Osteoblast (primary cell): ENCODE measurements around the gene NUP107. TPM values are rescaled to one million over a fixed set of nuclear protein-coding genes. Genes with fewer than 3 reads are reported as not detected.

Source experiments
- DNase-seq: peaks from one replicate; pipeline ENCODE4 v3.0.0; 2011; ENCODE audit warnings: low spot score, mixed read lengths; ENCODE audit not compliant: insufficient read length; ENCODE audit errors: missing footprints
- H2AFZ ChIP-seq: 2 replicates; pipeline ENCODE4 v1.6.0; 2011; ENCODE audit warnings: mild to moderate bottlenecking, low read length
- H3K27ac ChIP-seq: 2 replicates; pipeline ENCODE4 v1.5.1; 2011; ENCODE audit warnings: mild to moderate bottlenecking, low read depth, low read length, moderate library complexity
- H3K27me3 ChIP-seq: 2 replicates; pipeline ENCODE4 v1.6.0; 2012; ENCODE audit warnings: mild to moderate bottlenecking, control low read depth, inconsistent platforms, low read length, moderate library complexity; ENCODE audit not compliant: insufficient read depth
- H3K36me3 ChIP-seq: 2 replicates; pipeline ENCODE4 v1.5.1; 2011; ENCODE audit warnings: mild to moderate bottlenecking, low read length, control low read depth, moderate library complexity; ENCODE audit not compliant: insufficient read depth
- H3K4me1 ChIP-seq: 2 replicates; pipeline ENCODE4 v1.5.1; 2011; ENCODE audit warnings: mild to moderate bottlenecking, low read length, control low read depth, moderate library complexity; ENCODE audit not compliant: insufficient read depth
- H3K4me2 ChIP-seq: 2 replicates; pipeline ENCODE4 v1.6.0; 2011; ENCODE audit warnings: mild to moderate bottlenecking, low read length; ENCODE audit not compliant: insufficient read depth
- H3K4me3 ChIP-seq: fragments of 200-600 bp; sonication (generic); 3 replicates; pipeline ENCODE4 v1.5.1; 2012; ENCODE audit warnings: mild to moderate bottlenecking, low read length, inconsistent platforms; ENCODE audit not compliant: insufficient read depth
- H3K79me2 ChIP-seq: 2 replicates; pipeline ENCODE4 v1.6.0; 2012; ENCODE audit warnings: mild to moderate bottlenecking, low read length, control low read depth, inconsistent platforms; ENCODE audit not compliant: insufficient read depth
- H3K9me3 ChIP-seq: 2 replicates; pipeline ENCODE4 v1.5.1; 2011; ENCODE audit warnings: low read depth, low read length, control low read depth
- H4K20me1 ChIP-seq: 2 replicates; pipeline ENCODE4 v1.6.0; 2012; ENCODE audit warnings: mild to moderate bottlenecking, low read length, control low read depth; ENCODE audit not compliant: insufficient read depth
- total RNA-seq: library from RNA; depleted of rRNA; stranded (reverse); fragments of >200 nt; gene quantifications from 2 replicates; pipeline ENCODE4 v1.2.3, GENCODE V29; 2012
- TF ChIP-seq, protein P1 (sequence below): IDR thresholded peaks from 2 replicates; pipeline ENCODE4 v1.5.1; 2011; ENCODE audit warnings: mild to moderate bottlenecking, low read depth, low read length, moderate library complexity; ENCODE audit errors: extremely low read depth

Gene NUP107
- total RNA-seq, 1 donor: 43.8 TPM

DNA sequence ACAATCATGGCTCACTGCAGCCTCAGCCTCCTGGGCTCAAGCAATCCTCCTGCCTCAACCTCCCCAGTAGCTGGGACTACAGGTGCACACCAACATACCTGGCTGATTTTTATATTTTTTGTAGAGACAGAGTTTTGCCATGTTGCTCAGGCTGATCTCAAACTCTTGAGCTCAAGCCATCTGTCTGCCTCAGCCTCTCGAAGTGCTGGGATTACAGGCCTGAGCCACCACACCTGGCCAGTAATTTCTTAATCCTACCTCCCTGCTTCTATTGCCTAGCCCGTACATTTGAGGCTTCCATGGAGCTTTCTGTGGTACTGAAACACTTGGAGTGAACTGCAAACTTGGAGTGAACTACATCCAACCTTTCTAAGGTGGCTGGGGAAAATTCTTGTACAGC, 79.9 kb downstream of the NUP107 start:
- Histone ChIP-seq H3K9me3 (no peaks in the 10 kb centered on the region), H3K4me1 (no peaks in the 10 kb centered on the region), H3K4me2 (no peak overlapping the region), H3K79me2 (no peaks in the 10 kb centered on the region), H4K20me1 (no peaks in the 10 kb centered on the region), H2AFZ (no peak overlapping the region), H3K27me3 (no peaks in the 10 kb centered on the region), H3K36me3 (peaks cover 8% of the 10 kb centered on the region), H3K4me3 (no peak overlapping the region), H3K27ac (no peak overlapping the region)
- TF ChIP-seq, protein P1, sequence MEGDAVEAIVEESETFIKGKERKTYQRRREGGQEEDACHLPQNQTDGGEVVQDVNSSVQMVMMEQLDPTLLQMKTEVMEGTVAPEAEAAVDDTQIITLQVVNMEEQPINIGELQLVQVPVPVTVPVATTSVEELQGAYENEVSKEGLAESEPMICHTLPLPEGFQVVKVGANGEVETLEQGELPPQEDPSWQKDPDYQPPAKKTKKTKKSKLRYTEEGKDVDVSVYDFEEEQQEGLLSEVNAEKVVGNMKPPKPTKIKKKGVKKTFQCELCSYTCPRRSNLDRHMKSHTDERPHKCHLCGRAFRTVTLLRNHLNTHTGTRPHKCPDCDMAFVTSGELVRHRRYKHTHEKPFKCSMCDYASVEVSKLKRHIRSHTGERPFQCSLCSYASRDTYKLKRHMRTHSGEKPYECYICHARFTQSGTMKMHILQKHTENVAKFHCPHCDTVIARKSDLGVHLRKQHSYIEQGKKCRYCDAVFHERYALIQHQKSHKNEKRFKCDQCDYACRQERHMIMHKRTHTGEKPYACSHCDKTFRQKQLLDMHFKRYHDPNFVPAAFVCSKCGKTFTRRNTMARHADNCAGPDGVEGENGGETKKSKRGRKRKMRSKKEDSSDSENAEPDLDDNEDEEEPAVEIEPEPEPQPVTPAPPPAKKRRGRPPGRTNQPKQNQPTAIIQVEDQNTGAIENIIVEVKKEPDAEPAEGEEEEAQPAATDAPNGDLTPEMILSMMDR: no peak
- no peak for DNase-seq

DNA sequence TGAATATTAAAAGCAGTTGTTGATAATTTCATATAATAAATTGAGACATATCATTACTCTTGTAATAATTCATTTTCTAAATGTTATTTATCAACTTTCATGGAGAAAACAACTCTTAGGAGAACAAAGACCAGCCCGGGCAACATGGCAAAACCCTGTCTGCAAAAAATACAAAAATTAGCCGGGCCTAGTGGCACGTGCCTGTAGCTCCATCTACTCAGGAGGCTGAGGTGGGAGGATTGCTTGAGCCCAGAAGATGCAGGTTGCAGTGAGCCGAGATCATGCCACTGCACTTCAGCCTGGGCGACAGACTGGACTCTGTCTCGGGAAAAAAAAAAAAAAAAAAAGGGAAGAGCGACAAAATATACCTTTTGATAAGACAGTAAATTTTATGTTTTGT, 80.4 kb downstream of the NUP107 start:
- Histone ChIP-seq H3K27ac (no peak overlapping the region), H4K20me1 (no peaks in the 10 kb centered on the region), H3K4me3 (no peak overlapping the region), H3K36me3 (peaks cover 8% of the 10 kb centered on the region), H3K9me3 (no peaks in the 10 kb centered on the region), H3K4me1 (no peaks in the 10 kb centered on the region), H3K79me2 (no peaks in the 10 kb centered on the region), H2AFZ (no peak overlapping the region), H3K27me3 (no peaks in the 10 kb centered on the region), H3K4me2 (no peak overlapping the region)
- DNase-seq: no peak
- TF ChIP-seq, protein P1: no peak

DNA sequence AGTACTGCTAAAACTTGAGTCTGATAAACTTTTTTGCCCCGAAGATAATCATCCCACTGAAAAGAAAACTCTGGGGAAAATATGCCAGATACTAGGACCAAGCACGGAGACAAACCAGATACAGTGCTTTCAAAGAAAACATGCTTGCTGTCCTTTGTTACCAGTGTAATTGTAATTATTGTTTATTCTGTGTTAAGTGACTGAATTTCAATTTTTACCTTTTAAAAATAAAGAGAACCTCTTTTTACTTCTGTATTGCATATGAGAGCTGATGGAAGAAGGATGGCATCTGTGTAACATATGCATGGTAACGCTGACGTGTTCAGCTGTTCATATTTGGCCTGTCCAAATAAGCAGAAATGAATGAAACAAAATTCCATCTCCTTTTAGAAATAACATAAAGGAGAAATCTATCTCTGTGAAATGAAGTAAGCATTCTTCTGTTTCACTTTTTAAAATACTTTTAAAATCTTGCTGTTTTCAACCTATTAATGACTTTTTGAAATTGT, 81.7 kb downstream of the NUP107 start:
- no peak overlapping the region for H2AFZ ChIP-seq
- H3K9me3 ChIP-seq: no peaks in the 10 kb centered on the region
- H3K27me3 ChIP-seq: no peaks in the 10 kb centered on the region
- no peak overlapping the region for H3K4me2 ChIP-seq
- no peaks in the 10 kb centered on the region for H4K20me1 ChIP-seq
- TF ChIP-seq, protein P1: no peak
- no peak overlapping the region for H3K4me3 ChIP-seq
- no peaks in the 10 kb centered on the region for H3K79me2 ChIP-seq
- DNase-seq: no peak
- H3K27ac ChIP-seq: no peak overlapping the region
- peaks cover 8% of the 10 kb centered on the region for H3K36me3 ChIP-seq
- no peaks in the 10 kb centered on the region for H3K4me1 ChIP-seq

DNA sequence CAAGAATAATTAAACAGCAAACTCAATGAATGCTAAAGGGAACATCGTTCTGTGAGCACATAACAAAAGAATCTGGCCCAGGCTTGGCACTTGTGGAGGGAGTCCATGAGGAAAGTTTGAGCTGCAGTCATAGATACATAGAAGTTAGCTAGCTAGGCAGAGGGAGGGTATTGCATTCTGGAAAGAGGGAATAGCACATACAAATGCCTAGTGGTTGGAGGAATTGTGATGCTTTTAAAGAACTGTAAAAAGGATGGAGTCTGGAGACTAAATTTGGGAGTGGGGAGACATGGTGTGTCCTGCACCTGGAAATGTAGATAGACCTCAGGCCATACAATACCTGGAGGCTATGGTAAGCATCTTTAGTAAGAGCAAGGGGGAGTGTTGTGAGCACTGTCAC, 83.2 kb downstream of the NUP107 start:
- Histone ChIP-seq H3K79me2 (no peaks in the 10 kb centered on the region), H2AFZ (no peak overlapping the region), H3K27me3 (no peaks in the 10 kb centered on the region), H4K20me1 (no peaks in the 10 kb centered on the region), H3K9me3 (no peaks in the 10 kb centered on the region), H3K36me3 (peaks cover 8% of the 10 kb centered on the region), H3K27ac (no peak overlapping the region), H3K4me3 (no peak overlapping the region), H3K4me1 (no peaks in the 10 kb centered on the region), H3K4me2 (no peak overlapping the region)
- DNase-seq: no peak
- TF ChIP-seq, protein P1: no peak
